Measurements from ENCODE around the gene IL17RA. TPM values are rescaled to one million over a fixed set of nuclear protein-coding genes. Genes with fewer than 3 reads are reported as not detected.

IL17RA gene
- total RNA-seq, 2 experiments from 2014 or later = 37.8 to 38.7 TPM

DNA sequence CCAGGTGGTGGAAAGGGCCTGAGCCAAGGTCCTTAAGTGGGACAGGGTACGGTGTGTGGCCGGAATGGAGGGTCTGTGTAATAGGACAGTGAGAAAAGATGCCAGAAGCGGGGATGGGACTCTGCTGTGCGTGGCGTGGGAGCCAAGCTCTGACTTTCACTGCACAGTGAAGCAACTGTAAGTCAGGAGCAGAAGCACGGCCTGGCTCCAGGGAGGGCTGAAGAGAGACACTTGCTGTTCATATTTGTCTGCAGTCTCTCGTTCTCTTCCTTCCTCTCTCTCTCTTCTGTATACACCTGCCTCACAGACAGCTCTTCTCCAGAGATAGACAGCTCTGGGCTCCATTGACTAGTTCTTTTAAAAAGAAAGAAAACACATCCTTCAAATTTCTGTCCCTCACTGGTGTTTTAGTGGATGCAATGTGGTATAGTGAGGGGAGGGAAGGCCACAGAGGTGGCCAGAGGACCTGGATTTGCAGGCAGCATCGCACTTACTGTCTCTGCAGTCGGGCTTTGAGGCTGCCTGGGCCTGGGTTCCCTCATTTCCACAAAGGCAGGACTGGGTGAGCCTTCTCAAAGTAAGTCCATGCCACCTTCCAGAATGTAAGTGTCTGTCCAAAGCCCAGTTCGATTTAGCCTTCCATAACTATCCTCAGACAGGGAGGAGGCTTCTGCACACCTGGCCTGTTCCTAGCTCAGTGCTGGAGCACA is 2.1 kb downstream of the IL17RA start:
- H3K9me3 Mint-ChIP-seq = no peaks in the 10 kb centered on the region
- H3K4me1 Mint-ChIP-seq = peaks cover 55% of the 10 kb centered on the region
- ChIA-PET CTCF (interaction anchor here (0.6 to 4.3 kb wide), 3 partner anchors 12 to 149 kb away, joined by 3 to 18 read pairs (median 7); no protein-coding TSS in a partner anchor), POLR2A (interaction anchor here (0.8 to 4.5 kb wide), 11 partner anchors 11 to 552 kb away, joined by 3 to 39 read pairs (median 6); partner anchors contain the start of genes BCL2L13 and HDHD5)
- peaks cover 25% of the 10 kb centered on the region for H3K36me3 Mint-ChIP-seq (ENCODE audit: low read depth)
- H3K4me3 Mint-ChIP-seq = peak overlapping the region; percentile 81
- DNase-seq = no peak
- H3K27ac Mint-ChIP-seq = peak overlapping the region; percentile 81
- H3K27me3 Mint-ChIP-seq = peaks cover 12% of the 10 kb centered on the region

GRCh38 chr22:17087498-17088131 is 2.8 kb downstream of the IL17RA start:
- Mint-ChIP-seq H3K4me3 (peak overlapping the region; percentile 81), H3K27me3 (peaks cover 12% of the 10 kb centered on the region), H3K27ac (peak overlapping the region; percentile 81), H3K9me3 (no peaks in the 10 kb centered on the region), H3K4me1 (peaks cover 57% of the 10 kb centered on the region), H3K36me3 (ENCODE audit: low read depth) (peaks cover 25% of the 10 kb centered on the region)
- peak; percentile 65 for DNase-seq
- POLR2A ChIA-PET = interaction anchor here (0.8 to 4.5 kb wide), 12 partner anchors 11 to 551 kb away, joined by 3 to 39 read pairs (median 5); partner anchors contain the start of genes BCL2L13 and HDHD5
- CTCF ChIA-PET = interaction anchor here (1.1 to 4.3 kb wide), 3 partner anchors 9 to 84 kb away, joined by 3 to 18 read pairs (median 7); no protein-coding TSS in a partner anchor

- Mint-ChIP-seq H3K36me3 (ENCODE audit: low read depth) (peaks cover 23% of the 10 kb centered on the region), H3K4me3 (no peak overlapping the region), H3K27me3 (peaks cover 10% of the 10 kb centered on the region), H3K9me3 (no peaks in the 10 kb centered on the region), H3K4me1 (peaks cover 49% of the 10 kb centered on the region), H3K27ac (no peak overlapping the region)
- CTCF ChIA-PET = no interaction called here
- DNase-seq = no peak
- POLR2A ChIA-PET = interaction anchor here (0.5 kb wide), 1 partner anchor 16 kb away, joined by 3 read pairs; no protein-coding TSS in a partner anchor
These were observed 5.8 kb downstream of the IL17RA start for GRCh38 chr22:17090550-17090949.

DNA sequence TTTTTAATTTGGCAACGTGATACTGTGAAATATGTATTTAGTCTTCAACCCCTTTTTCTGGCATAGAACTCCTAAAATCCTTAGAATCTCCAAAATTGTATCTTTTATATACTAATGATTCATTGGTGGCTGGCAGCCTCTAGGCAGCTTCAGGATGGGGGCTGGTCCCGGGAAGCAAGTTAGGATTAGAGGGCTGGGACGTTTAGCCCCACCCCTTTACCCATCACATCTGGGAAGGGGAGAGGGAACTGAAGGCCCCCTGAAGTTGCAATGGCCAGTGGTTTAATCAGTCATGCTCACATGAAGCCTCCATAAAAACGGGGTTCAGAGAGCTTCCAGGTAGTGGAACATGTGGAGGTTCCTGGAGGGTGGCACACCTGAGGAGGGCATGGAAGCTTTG is 7.1 kb downstream of the IL17RA start:
- Mint-ChIP-seq H3K4me1 (peaks cover 48% of the 10 kb centered on the region), H3K36me3 (ENCODE audit: low read depth) (peaks cover 15% of the 10 kb centered on the region), H3K4me3 (no peak overlapping the region), H3K27ac (no peak overlapping the region), H3K27me3 (peaks cover 2% of the 10 kb centered on the region), H3K9me3 (no peaks in the 10 kb centered on the region)
- ChIA-PET POLR2A (no interaction called here), CTCF (no interaction called here)
- no peak for DNase-seq

- ChIA-PET CTCF (no interaction called here), POLR2A (no interaction called here)
- Mint-ChIP-seq H3K9me3 (no peaks in the 10 kb centered on the region), H3K36me3 (ENCODE audit: low read depth) (peaks cover 25% of the 10 kb centered on the region), H3K4me3 (no peak overlapping the region), H3K4me1 (peaks cover 48% of the 10 kb centered on the region), H3K27me3 (peaks cover 3% of the 10 kb centered on the region), H3K27ac (no peak overlapping the region)
- no peak for DNase-seq
These were observed 8.3 kb downstream of the IL17RA start for GRCh38 chr22:17093081-17093480.

GRCh38 chr22:17095538-17095937 is 10.7 kb downstream of the IL17RA start:
- no peaks in the 10 kb centered on the region for H3K9me3 Mint-ChIP-seq
- CTCF ChIA-PET = interaction anchor here (0.9 kb wide), 1 partner anchor 76 kb away, joined by 3 read pairs; no protein-coding TSS in a partner anchor
- H3K27ac Mint-ChIP-seq = no peak overlapping the region
- DNase-seq = no peak
- no peak overlapping the region for H3K4me3 Mint-ChIP-seq
- peaks cover 59% of the 10 kb centered on the region for H3K4me1 Mint-ChIP-seq
- POLR2A ChIA-PET = interaction anchor here (0.7 to 1.2 kb wide), 2 partner anchors 10 to 21 kb away, joined by 3 to 5 read pairs; no protein-coding TSS in a partner anchor
- H3K36me3 Mint-ChIP-seq (ENCODE audit: low read depth) = peaks cover 45% of the 10 kb centered on the region
- peaks cover 3% of the 10 kb centered on the region for H3K27me3 Mint-ChIP-seq

DNA sequence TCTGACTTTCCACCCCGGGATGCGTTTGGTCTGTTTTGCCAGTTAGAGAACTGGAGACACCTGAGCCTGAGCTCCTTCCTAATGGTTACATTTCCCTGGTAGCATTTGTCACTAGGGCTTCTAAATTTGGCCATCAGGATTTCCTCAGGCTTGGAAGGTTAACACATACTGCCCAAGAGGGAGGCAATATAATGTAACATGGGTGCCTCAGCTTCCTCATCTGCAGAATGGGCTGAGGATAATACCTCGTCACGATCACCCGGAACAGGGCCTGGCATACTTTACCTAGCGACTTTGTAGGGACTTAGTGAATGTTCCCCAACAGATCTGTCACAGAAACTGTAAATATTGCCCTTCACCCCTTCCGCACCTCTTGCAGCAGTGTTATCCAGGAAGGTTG is 11.3 kb downstream of the IL17RA start:
- ChIA-PET CTCF (interaction anchor here (0.9 kb wide), 1 partner anchor 76 kb away, joined by 3 read pairs; no protein-coding TSS in a partner anchor), POLR2A (no interaction called here)
- H3K27ac Mint-ChIP-seq = no peak overlapping the region
- H3K9me3 Mint-ChIP-seq = no peaks in the 10 kb centered on the region
- H3K4me1 Mint-ChIP-seq = peaks cover 58% of the 10 kb centered on the region
- peaks cover 46% of the 10 kb centered on the region for H3K36me3 Mint-ChIP-seq (ENCODE audit: low read depth)
- no peak for DNase-seq
- peaks cover 3% of the 10 kb centered on the region for H3K27me3 Mint-ChIP-seq
- no peak overlapping the region for H3K4me3 Mint-ChIP-seq

- CTCF ChIA-PET = interaction anchor here (1.1 to 1.5 kb wide), 2 partner anchors 9 to 74 kb away, joined by 3 read pairs; no protein-coding TSS in a partner anchor
- POLR2A ChIA-PET = interaction anchor here (1.0 to 3.9 kb wide), 3 partner anchors 10 to 22 kb away, joined by 5 to 39 read pairs (median 12); no protein-coding TSS in a partner anchor
- Mint-ChIP-seq H3K27ac (peak overlapping the region; percentile 14), H3K36me3 (ENCODE audit: low read depth) (peaks cover 54% of the 10 kb centered on the region), H3K9me3 (no peaks in the 10 kb centered on the region), H3K4me3 (no peak overlapping the region), H3K4me1 (peaks cover 63% of the 10 kb centered on the region), H3K27me3 (peaks cover 3% of the 10 kb centered on the region)
- DNase-seq = no peak
These were observed 12.3 kb downstream of the IL17RA start for GRCh38 chr22:17097062-17097461.

DNA sequence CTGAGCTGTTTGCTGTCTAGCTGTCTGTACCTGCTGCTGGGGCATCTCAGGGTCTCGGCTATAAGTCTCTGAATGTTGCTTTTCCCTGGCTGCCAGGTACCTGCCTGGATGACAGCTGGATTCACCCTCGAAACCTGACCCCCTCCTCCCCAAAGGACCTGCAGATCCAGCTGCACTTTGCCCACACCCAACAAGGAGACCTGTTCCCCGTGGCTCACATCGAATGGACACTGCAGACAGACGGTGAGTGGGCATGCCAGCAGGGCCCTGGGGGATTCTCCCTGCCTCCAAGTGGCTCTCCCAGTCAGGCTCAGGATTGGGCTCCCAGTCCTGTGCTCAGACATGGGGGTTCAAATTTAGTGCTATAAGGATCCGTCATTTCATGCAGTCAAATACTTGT is 12.9 kb downstream of the IL17RA start:
- H3K36me3 Mint-ChIP-seq (ENCODE audit: low read depth) = peaks cover 59% of the 10 kb centered on the region
- DNase-seq = no peak

GRCh38 chr22:17098379-17098819 is 13.6 kb downstream of the IL17RA start:
- H3K27ac Mint-ChIP-seq = peak overlapping the region; percentile 82
- H3K9me3 Mint-ChIP-seq = no peaks in the 10 kb centered on the region
- peak overlapping the region; percentile 38 for H3K4me3 Mint-ChIP-seq
- H3K36me3 Mint-ChIP-seq (ENCODE audit: low read depth) = peaks cover 64% of the 10 kb centered on the region
- peak; percentile 63 for DNase-seq
- CTCF ChIA-PET = interaction anchor here (1.6 to 1.7 kb wide), 2 partner anchors 23 to 73 kb away, joined by 6 to 8 read pairs; no protein-coding TSS in a partner anchor
- H3K4me1 Mint-ChIP-seq = peaks cover 66% of the 10 kb centered on the region
- H3K27me3 Mint-ChIP-seq = peaks cover 3% of the 10 kb centered on the region
- POLR2A ChIA-PET = interaction anchor here (0.6 to 3.9 kb wide), 6 partner anchors 9 to 59 kb away, joined by 3 to 39 read pairs (median 4); no protein-coding TSS in a partner anchor

More for the DNA sequence above, 12.9 kb downstream of the IL17RA start:
- POLR2A ChIA-PET = interaction anchor here (0.6 to 3.9 kb wide), 6 partner anchors 9 to 60 kb away, joined by 3 to 39 read pairs (median 6); no protein-coding TSS in a partner anchor
- CTCF ChIA-PET = interaction anchor here (1.1 to 1.5 kb wide), 2 partner anchors 9 to 73 kb away, joined by 3 read pairs; no protein-coding TSS in a partner anchor
- H3K27me3 Mint-ChIP-seq = peaks cover 3% of the 10 kb centered on the region
- no peaks in the 10 kb centered on the region for H3K9me3 Mint-ChIP-seq
- H3K27ac Mint-ChIP-seq = peak overlapping the region; percentile 82
- no peak overlapping the region for H3K4me3 Mint-ChIP-seq
- H3K4me1 Mint-ChIP-seq = peaks cover 63% of the 10 kb centered on the region

GRCh38 chr22:17100621-17101020 is 15.8 kb downstream of the IL17RA start:
- peaks cover 67% of the 10 kb centered on the region for H3K4me1 Mint-ChIP-seq
- H3K9me3 Mint-ChIP-seq = no peaks in the 10 kb centered on the region
- H3K27ac Mint-ChIP-seq = no peak overlapping the region
- DNase-seq = no peak
- ChIA-PET POLR2A (no interaction called here), CTCF (no interaction called here)
- peaks cover 3% of the 10 kb centered on the region for H3K27me3 Mint-ChIP-seq
- H3K4me3 Mint-ChIP-seq = no peak overlapping the region
- peaks cover 77% of the 10 kb centered on the region for H3K36me3 Mint-ChIP-seq (ENCODE audit: low read depth)

DNA sequence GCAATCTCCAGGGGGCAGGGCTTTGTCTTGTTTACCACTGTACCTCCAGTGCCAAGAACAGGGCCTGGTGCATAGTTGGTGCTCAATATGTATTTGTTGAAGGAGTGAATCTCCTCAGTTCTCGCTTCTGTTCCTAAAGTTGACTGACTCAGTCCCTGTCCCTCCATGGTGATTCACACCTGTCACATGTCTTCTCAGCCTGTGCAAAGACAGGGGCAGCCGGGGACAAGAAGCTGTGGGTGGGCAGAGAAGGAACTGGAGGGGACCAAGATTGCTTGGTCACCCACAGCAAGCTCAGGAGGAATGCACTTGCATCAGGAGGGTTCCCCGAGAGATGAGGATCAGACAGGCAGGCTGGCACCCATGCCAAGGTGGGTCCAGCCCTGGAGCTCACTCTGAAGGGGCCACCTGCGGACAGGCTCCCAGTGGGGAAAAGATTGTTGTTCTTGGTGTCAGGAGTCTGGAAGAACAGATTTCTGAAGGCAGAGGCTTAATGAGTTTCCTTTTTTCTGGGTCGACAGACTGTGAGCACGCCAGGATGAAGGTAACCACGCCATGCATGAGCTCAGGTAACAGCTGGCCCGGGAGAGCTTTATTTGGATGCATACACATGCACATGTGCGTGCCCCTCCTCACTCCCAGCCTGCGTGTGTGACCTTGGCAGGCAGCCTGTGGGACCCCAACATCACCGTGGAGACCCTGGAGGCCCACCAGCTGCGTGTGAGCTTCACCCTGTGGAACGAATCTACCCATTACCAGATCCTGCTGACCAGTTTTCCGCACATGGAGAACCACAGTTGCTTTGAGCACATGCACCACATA is 16.9 kb downstream of the IL17RA start:
- DNase-seq = no peak
- ChIA-PET CTCF (no interaction called here), POLR2A (interaction anchor here (1.1 kb wide), 1 partner anchor 12 kb away, joined by 5 read pairs; no protein-coding TSS in a partner anchor)
- Mint-ChIP-seq H3K9me3 (no peaks in the 10 kb centered on the region), H3K27ac (peak overlapping the region; percentile 14), H3K4me1 (peaks cover 69% of the 10 kb centered on the region), H3K27me3 (peaks cover 3% of the 10 kb centered on the region), H3K4me3 (no peak overlapping the region), H3K36me3 (ENCODE audit: low read depth) (peaks cover 80% of the 10 kb centered on the region)

All from activated CD4-positive, alpha-beta memory T cell treated with anti-CD3 and anti-CD28 coated beads, Interleukin-2, amount 10 ng/mL, durations not matched to agents 7 days and 5 days (primary cell).